Parathyroid adenoma (tissue), 2 donors: Measurements from ENCODE around the gene CSTB.
A peak's percentile ranks its signal among the peaks of the same experiment; 100 is the strongest.

Experiments
- H2AFZ ChIP-seq: fragments of 300-600 bp; sonication (generic); one replicate; pipeline ENCODE4 v1.7.0; 2017; ENCODE audit warnings: antibody characterized with exemption, mild to moderate bottlenecking
- H3K27ac ChIP-seq: fragments of 300-600 bp; sonication (generic); one replicate; pipeline ENCODE4 v1.7.0; 2017
- H3K27me3 ChIP-seq: fragments of 300-600 bp; sonication (generic); one replicate; pipeline ENCODE4 v1.7.0; 2017; ENCODE audit warnings: low read length; ENCODE audit not compliant: control insufficient read depth, insufficient read depth
- H3K36me3 ChIP-seq: fragments of 300-600 bp; sonication (generic); one replicate; pipeline ENCODE4 v1.7.0; 2017; ENCODE audit warnings: low read length; ENCODE audit not compliant: control insufficient read depth, insufficient read depth
- H3K4me1 ChIP-seq: fragments of 300-600 bp; sonication (generic); one replicate; pipeline ENCODE4 v1.7.0; 2017; ENCODE audit warnings: control low read depth
- H3K4me2 ChIP-seq: fragments of 300-600 bp; sonication (generic); one replicate; pipeline ENCODE4 v1.7.0; 2017; ENCODE audit warnings: low read length
- H3K4me3 ChIP-seq: fragments of 300-600 bp; sonication (generic); one replicate; pipeline ENCODE4 v1.7.0; 2017; ENCODE audit warnings: low read depth, low read length
- H3K79me2 ChIP-seq: fragments of 300-600 bp; sonication (generic); one replicate; pipeline ENCODE4 v1.7.0; 2017; ENCODE audit warnings: control low read depth
- H3K9ac ChIP-seq: fragments of 300-600 bp; sonication (generic); one replicate; pipeline ENCODE4 v1.7.0; 2017; ENCODE audit warnings: mild to moderate bottlenecking
- H3K9me3 ChIP-seq: fragments of 300-600 bp; sonication (generic); one replicate; pipeline ENCODE4 v1.7.0; 2017; ENCODE audit warnings: low read length; ENCODE audit not compliant: control insufficient read depth
- CTCF ChIP-seq: fragments of 300-600 bp; sonication (generic); IDR thresholded peaks from one replicate; pipeline ENCODE4 v1.7.0; 2017; ENCODE audit warnings: antibody characterized with exemption, mild to moderate bottlenecking
- donor health status: primary hyperparathyroidism.

The CSTB gene

GRCh38 chr21:43740497-43741156 is 35.5 kb downstream of the CSTB start:
- no peaks in the 10 kb centered on the region for H3K4me1 ChIP-seq
- H3K79me2 ChIP-seq: no peaks in the 10 kb centered on the region
- H3K4me3 ChIP-seq: no peak overlapping the region
- no peaks in the 10 kb centered on the region for H3K36me3 ChIP-seq
- no peak overlapping the region for H3K4me2 ChIP-seq
- H3K27ac ChIP-seq: no peak overlapping the region
- no peak overlapping the region for H3K9ac ChIP-seq
- H2AFZ ChIP-seq: peak overlapping the region; percentile 38
- no peaks in the 10 kb centered on the region for H3K9me3 ChIP-seq
- no peak for TF ChIP-seq CTCF
- no peaks in the 10 kb centered on the region for H3K27me3 ChIP-seq

DNA sequence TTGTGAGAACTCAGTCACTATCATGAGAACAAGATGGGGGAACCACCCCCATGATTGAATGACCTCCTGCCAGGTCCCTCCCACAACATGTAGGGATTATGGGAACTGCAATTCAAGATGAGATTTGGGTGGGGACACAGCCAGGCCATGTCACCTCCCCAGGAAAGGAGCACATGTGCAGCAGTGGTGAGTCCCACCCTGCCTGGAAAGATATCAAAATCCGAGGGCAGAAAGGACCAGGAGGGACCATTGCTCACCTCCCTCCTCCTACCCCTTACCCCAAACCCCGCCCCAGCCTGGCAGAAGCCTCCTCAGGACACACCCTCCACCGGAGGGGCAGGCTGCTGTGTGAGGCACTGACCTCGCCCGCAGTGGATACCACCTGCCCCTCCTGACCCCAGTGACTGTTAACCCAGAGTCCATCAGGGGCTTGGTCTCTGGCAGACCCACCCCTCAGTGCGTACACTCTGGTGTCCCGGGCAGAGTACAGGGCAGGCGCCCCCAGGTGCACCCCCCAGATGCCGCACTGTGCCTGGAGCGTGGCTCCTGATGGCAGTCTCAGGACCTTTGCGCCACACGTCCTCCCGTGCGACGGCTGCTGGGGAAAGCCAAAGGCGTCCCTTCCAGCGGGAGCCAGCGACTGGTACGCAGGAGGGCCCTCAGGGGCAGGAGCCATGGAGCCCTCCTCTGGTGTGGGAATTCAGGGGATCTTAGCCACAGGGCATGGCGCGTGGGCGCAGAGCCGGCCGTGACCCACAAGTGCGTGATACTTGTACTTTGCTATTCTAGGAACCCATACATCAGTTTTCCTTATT is 36.3 kb downstream of the CSTB start:
- no peak for TF ChIP-seq CTCF
- Histone ChIP-seq H3K79me2 (no peaks in the 10 kb centered on the region), H3K27me3 (no peaks in the 10 kb centered on the region), H3K9ac (no peak overlapping the region), H3K27ac (no peak overlapping the region), H3K4me1 (no peaks in the 10 kb centered on the region), H2AFZ (no peak overlapping the region), H3K4me2 (no peak overlapping the region), H3K4me3 (no peak overlapping the region), H3K36me3 (no peaks in the 10 kb centered on the region), H3K9me3 (no peaks in the 10 kb centered on the region)

GRCh38 chr21:43737158-43737950 is 38.8 kb downstream of the CSTB start:
- Histone ChIP-seq H3K9ac (no peak overlapping the region), H2AFZ (no peak overlapping the region), H3K79me2 (no peaks in the 10 kb centered on the region), H3K4me1 (no peaks in the 10 kb centered on the region), H3K27ac (peak overlapping the region; percentile 72), H3K9me3 (no peaks in the 10 kb centered on the region), H3K36me3 (no peaks in the 10 kb centered on the region), H3K27me3 (no peaks in the 10 kb centered on the region), H3K4me2 (no peak overlapping the region), H3K4me3 (no peak overlapping the region)
- TF ChIP-seq CTCF: no peak

DNA sequence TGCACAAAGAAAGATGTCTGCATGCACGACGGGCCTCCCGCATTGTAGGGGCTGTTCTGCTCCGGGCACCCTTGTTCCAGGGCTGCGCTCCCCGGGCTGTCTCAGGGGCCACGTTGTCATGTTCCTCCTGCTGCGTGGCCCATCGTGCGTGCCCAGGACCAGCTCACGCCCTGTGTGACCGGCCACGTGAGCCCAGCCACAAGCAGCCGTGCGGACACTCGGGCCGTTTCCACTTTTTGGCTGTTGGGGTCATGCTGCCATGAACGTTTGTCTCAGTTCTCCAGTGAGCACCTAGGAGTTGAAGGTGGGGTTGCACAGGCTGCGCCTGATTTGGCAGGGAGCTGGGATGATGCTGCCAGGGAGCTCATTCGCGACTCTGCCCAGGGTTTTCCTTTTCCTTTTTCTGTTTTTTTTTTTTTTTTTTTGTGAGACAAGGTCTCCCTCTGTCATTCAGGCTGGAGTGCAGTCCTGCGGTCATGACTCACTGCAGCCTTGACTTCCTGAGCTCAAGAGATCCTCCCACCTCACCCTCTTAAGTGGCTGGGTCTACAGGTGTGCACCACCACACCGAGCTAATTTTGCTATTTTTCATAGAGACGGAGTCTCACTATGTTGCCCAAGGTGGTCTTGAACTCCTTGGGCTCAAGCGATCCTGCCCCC is 39.8 kb downstream of the CSTB start:
- Histone ChIP-seq H3K9me3 (no peaks in the 10 kb centered on the region), H3K4me1 (no peaks in the 10 kb centered on the region), H3K4me2 (no peak overlapping the region), H3K27ac (no peak overlapping the region), H3K79me2 (no peaks in the 10 kb centered on the region), H3K27me3 (no peaks in the 10 kb centered on the region), H3K36me3 (no peaks in the 10 kb centered on the region), H3K9ac (no peak overlapping the region), H2AFZ (no peak overlapping the region), H3K4me3 (no peak overlapping the region)
- no peak for TF ChIP-seq CTCF
